Lung (tissue), 12 donors: ENCODE measurements around the gene NOP56. TPM values are rescaled to one million over a fixed set of nuclear protein-coding genes. Genes with fewer than 3 reads are reported as not detected.

Experiments used
- ATAC-seq: fragments of 200-7000 bp; cut with Tn5 transposase; one replicate; pipeline ENCODE4 v1.9.1; 2020; ENCODE audit warnings: moderate number of reproducible peaks; ENCODE audit not compliant: insufficient read depth, low FRiP score
- DNase-seq, 3 donors: peaks; one replicate each; pipeline ENCODE4 v3.0.0-alpha.2; 2013 to 2017
- H3K27ac ChIP-seq, 2 donors: one replicate each; pipeline ENCODE4 v1.5.1; 2013; ENCODE audit warnings: mild to moderate bottlenecking in 2 of 2, moderate library complexity in 2 of 2, control low read depth in 1 of 2, inconsistent platforms in 1 of 2, low read depth in 1 of 2, low read length in 1 of 2
- H3K27me3 ChIP-seq, 3 donors: one replicate each; pipeline ENCODE4 v1.5.1; 2013; ENCODE audit warnings: low read length in 2 of 3; ENCODE audit not compliant: control insufficient read depth in 3 of 3, insufficient read depth in 3 of 3
- H3K36me3 ChIP-seq, 4 donors: one replicate each; pipeline ENCODE4 v1.5.1; 2013; ENCODE audit warnings: low read length in 4 of 4, mild to moderate bottlenecking in 1 of 4, moderate library complexity in 1 of 4; ENCODE audit not compliant: control insufficient read depth in 4 of 4, insufficient read depth in 4 of 4
- H3K4me1 ChIP-seq, 5 donors: one replicate each; pipeline ENCODE4 v1.5.1; 2013; ENCODE audit warnings: low read length in 5 of 5, mild to moderate bottlenecking in 2 of 5, moderate library complexity in 1 of 5; ENCODE audit not compliant: control insufficient read depth in 5 of 5, insufficient read depth in 5 of 5
- H3K4me3 ChIP-seq: one replicate; pipeline ENCODE4 v1.5.1; 2013; ENCODE audit warnings: mild to moderate bottlenecking, control low read depth, moderate library complexity
- H3K9ac ChIP-seq, 2 donors: one replicate each; pipeline ENCODE4 v1.5.1; 2013; ENCODE audit warnings: low read length in 2 of 2, control low read depth in 1 of 2; ENCODE audit not compliant: insufficient read depth in 1 of 2
- H3K9me3 ChIP-seq, 4 donors: one replicate each; pipeline ENCODE4 v1.5.1; 2013; ENCODE audit warnings: low read length in 3 of 4, mild to moderate bottlenecking in 1 of 4, moderate library complexity in 1 of 4; ENCODE audit not compliant: control insufficient read depth in 4 of 4, insufficient read depth in 3 of 4
- CTCF ChIP-seq: IDR thresholded peaks from 2 replicates; pipeline ENCODE4 v1.5.1; 2012; ENCODE audit warnings: mild to moderate bottlenecking; ENCODE audit errors: control extremely low read depth, extremely low read depth
- WGBS, 2 donors: extraction: QIAGEN DNeasy Blood & Tissue Kit; methylation state at CpG; one replicate each; pipeline ENCODE4 v1.1.7; 2013; 5-methylcytosine and 5-hydroxymethylcytosine counted together
- polyA plus RNA-seq, 2 donors: library from polyadenylated mRNA; stranded (reverse); fragments of 200-250 nt; gene quantifications; one replicate each; pipeline ENCODE4 v1.2.1, GENCODE V29; 2013
- total RNA-seq, 2 donors: library from RNA; depleted of rRNA in 1 of 2; stranded (reverse); fragments of >200 nt in 1 of 2; gene quantifications; one replicate each; pipeline ENCODE4 v1.2.1, GENCODE V29; 2014 to 2021
- donor health status: control.
- donor health status: control.
- donor health status: Bipolar disorder and iron deficiency.
- donor health status: healthy.
- donor health status: DM: yes; HTN: yes; CAD: no.

NOP56 gene
- total and polyA plus RNA-seq, 4 donors = 73.3 to 138 (median 112) TPM

GRCh38 chr20:2690718-2691117 lies 38.3 kb downstream of the NOP56 start:
- Histone ChIP-seq H3K4me1 (peaks cover 0 to 14% (median 2%) of the 10 kb centered on the region in 5 donors), H3K27me3 (peaks cover 0 to 56% (median 8%) of the 10 kb centered on the region in 3 donors), H3K27ac (no peak overlapping the region), H3K4me3 (no peak overlapping the region), H3K9ac (no peak overlapping the region), H3K36me3 (no peaks in the 10 kb centered on the region), H3K9me3 (no peaks in the 10 kb centered on the region)
- ATAC-seq (no peak), DNase-seq (peak in 1 of 3 donors; percentile 16)
- no peak for TF ChIP-seq CTCF
- 45 to 55% methylated on average over 6 of the region's 6 CpGs for WGBS, 2 donors

GRCh38 chr20:2691127-2691526 lies 38.7 kb downstream of the NOP56 start:
- ATAC-seq (no peak), DNase-seq (no peak)
- H3K9me3 ChIP-seq = no peaks in the 10 kb centered on the region
- H3K9ac ChIP-seq = no peak overlapping the region
- WGBS, 2 donors = 82 to 84% methylated on average over 8 of the region's 8 CpGs
- H3K36me3 ChIP-seq = no peaks in the 10 kb centered on the region
- H3K27ac ChIP-seq = no peak overlapping the region
- peaks cover 0 to 14% (median 2%) of the 10 kb centered on the region in 5 donors for H3K4me1 ChIP-seq
- H3K4me3 ChIP-seq = no peak overlapping the region
- H3K27me3 ChIP-seq = peaks cover 0 to 52% (median 6%) of the 10 kb centered on the region in 3 donors
- no peak for TF ChIP-seq CTCF

- Histone ChIP-seq H3K4me1 (peaks cover 0 to 14% (median 2%) of the 10 kb centered on the region in 5 donors), H3K9me3 (no peaks in the 10 kb centered on the region), H3K27me3 (peaks cover 0 to 49% (median 4%) of the 10 kb centered on the region in 3 donors), H3K36me3 (no peaks in the 10 kb centered on the region), H3K27ac (no peak overlapping the region), H3K9ac (peak overlapping the region; percentile 12 to 16), H3K4me3 (no peak overlapping the region)
- 69 to 73% methylated on average over 10 of the region's 10 CpGs for WGBS, 2 donors
- no peak for TF ChIP-seq CTCF
- peak in 1 of 3 donors; percentile 1 for DNase-seq
- ATAC-seq = no peak
These were observed 39.2 kb downstream of the NOP56 start for GRCh38 chr20:2691663-2692035.
